ENCODE results near the gene RAB3B.

GRCh38 chr1:51988254-51988653 lies 2.2 kb downstream of the RAB3B start:
- TF ChIP-seq, protein P1, sequence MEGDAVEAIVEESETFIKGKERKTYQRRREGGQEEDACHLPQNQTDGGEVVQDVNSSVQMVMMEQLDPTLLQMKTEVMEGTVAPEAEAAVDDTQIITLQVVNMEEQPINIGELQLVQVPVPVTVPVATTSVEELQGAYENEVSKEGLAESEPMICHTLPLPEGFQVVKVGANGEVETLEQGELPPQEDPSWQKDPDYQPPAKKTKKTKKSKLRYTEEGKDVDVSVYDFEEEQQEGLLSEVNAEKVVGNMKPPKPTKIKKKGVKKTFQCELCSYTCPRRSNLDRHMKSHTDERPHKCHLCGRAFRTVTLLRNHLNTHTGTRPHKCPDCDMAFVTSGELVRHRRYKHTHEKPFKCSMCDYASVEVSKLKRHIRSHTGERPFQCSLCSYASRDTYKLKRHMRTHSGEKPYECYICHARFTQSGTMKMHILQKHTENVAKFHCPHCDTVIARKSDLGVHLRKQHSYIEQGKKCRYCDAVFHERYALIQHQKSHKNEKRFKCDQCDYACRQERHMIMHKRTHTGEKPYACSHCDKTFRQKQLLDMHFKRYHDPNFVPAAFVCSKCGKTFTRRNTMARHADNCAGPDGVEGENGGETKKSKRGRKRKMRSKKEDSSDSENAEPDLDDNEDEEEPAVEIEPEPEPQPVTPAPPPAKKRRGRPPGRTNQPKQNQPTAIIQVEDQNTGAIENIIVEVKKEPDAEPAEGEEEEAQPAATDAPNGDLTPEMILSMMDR (IDR thresholded peaks at IDR 0.05 in 4 of 5, conservative IDR thresholded peaks at IDR 0.05 in 1 of 5): no peak
- TF ChIP-seq POLR2A (IDR thresholded peaks at IDR 0.05): no peak
